Spleen (tissue), 11 donors: Measurements from ENCODE around the gene ABCC2. TPM values are rescaled to one million over a fixed set of nuclear protein-coding genes. Genes with fewer than 3 reads are reported as not detected.

ENCODE experiments used
- DNase-seq: peaks from one replicate; pipeline ENCODE4 v3.0.0-alpha.2; 2020
- H3K27ac ChIP-seq, 8 donors: fragments of 200-600 bp; sonication (generic) in 7 of 8; 1 replicate in 4 of 8; 2 replicates in 4 of 8; pipeline versions ENCODE4 v1.5.0 to v1.8.0; 2016 to 2021; ENCODE audit warnings: inconsistent platforms in 4 of 8, mild to moderate bottlenecking in 4 of 8, moderate library complexity in 1 of 8
- H3K27me3 ChIP-seq, 7 donors: fragments of 200-600 bp; sonication (generic) in 6 of 7; replicated peaks in 1 of 7; 1 replicate in 4 of 7; 2 replicates in 3 of 7; pipeline versions ENCODE4 v1.5.0 to v1.8.0; 2016 to 2021; ENCODE audit warnings: inconsistent platforms in 3 of 7, mild to moderate bottlenecking in 1 of 7
- H3K36me3 ChIP-seq, 6 donors: fragments of 200-600 bp; sonication (generic) in 5 of 6; 1 replicate in 4 of 6; 2 replicates in 2 of 6; pipeline versions ENCODE4 v1.5.0 to v1.8.0; 2016 to 2021; ENCODE audit warnings: inconsistent platforms in 2 of 6
- H3K4me1 ChIP-seq, 6 donors: fragments of 200-600 bp; sonication (generic) in 5 of 6; 1 replicate in 3 of 6; 2 replicates in 3 of 6; pipeline versions ENCODE4 v1.5.0 to v1.8.0; 2016 to 2021; ENCODE audit warnings: inconsistent platforms in 3 of 6
- H3K4me3 ChIP-seq, 8 donors: fragments of 200-600 bp; sonication (generic) in 7 of 8; 1 replicate in 4 of 8; 2 replicates in 4 of 8; pipeline versions ENCODE4 v1.5.0 to v1.8.0; 2016 to 2021; ENCODE audit warnings: inconsistent platforms in 4 of 8, mild to moderate bottlenecking in 4 of 8, moderate library complexity in 2 of 8
- H3K9me3 ChIP-seq, 8 donors: fragments of 200-600 bp; sonication (generic) in 7 of 8; 1 replicate in 4 of 8; 2 replicates in 4 of 8; pipeline versions ENCODE4 v1.5.0 to v1.8.0; 2016 to 2021; ENCODE audit warnings: inconsistent platforms in 4 of 8
- CTCF ChIP-seq, 11 experiments: fragments of 200-600 bp in 7 of 11; fragments of 450-650 bp in 4 of 11; sonication (generic) in 4 of 11; IDR thresholded peaks in 8 of 11; conservative IDR thresholded peaks in 3 of 11; 1 replicate in 7 of 11; 2 replicates in 4 of 11; pipeline versions ENCODE4 v1.4.0 to v1.8.0; 2016 to 2021; ENCODE audit warnings: antibody characterized with exemption in 11 of 11, inconsistent platforms in 4 of 11, mild to moderate bottlenecking in 1 of 11
- POLR2A ChIP-seq, 3 donors: fragments of 450-650 bp; IDR thresholded peaks; one replicate each; pipeline ENCODE4 v1.5.1; 2017; ENCODE audit warnings: antibody characterized with exemption in 3 of 3, mild to moderate bottlenecking in 1 of 3
- POLR2AphosphoS5 ChIP-seq, 3 donors: sonication (generic); formaldehyde crosslinking; IDR thresholded peaks; one replicate each; pipeline ENCODE4 v1.5.1; 2017; ENCODE audit warnings: antibody characterized with exemption in 3 of 3
- WGBS, 5 donors: extraction: QIAGEN DNeasy Blood & Tissue Kit in 3 of 5; methylation state at CpG; one replicate each; pipeline versions ENCODE4 v1.1.5 to v1.1.7; 2013 to 2018; 5-methylcytosine and 5-hydroxymethylcytosine counted together
- intact Hi-C: fragments of 100-400 bp; cut with DNase I; formaldehyde crosslinking; loops from one replicate; pipeline ENCODE4 v1.15.0; 2023; ENCODE audit warnings: low total_unique reads
- polyA plus RNA-seq, 3 donors: library from polyadenylated mRNA; stranded (reverse); fragments of 200-250 nt; gene quantifications; one replicate each; pipeline ENCODE4 v1.2.1, GENCODE V29; 2013
- total RNA-seq, 7 donors: library from RNA; depleted of rRNA in 3 of 7; stranded (reverse); fragments of >200 nt in 3 of 7; fragmentation: NEBNext Ultra II Directional in 4 of 7; extraction: Animal tissue kit (Norgen Biotek cat#: 25700) in 4 of 7; gene quantifications; one replicate each; pipeline versions ENCODE4 v1.1.0 to v1.2.1, GENCODE V29; 2016 to 2021
- donor health status: healthy with polysubstance abuse.
- donor health status: DM: no; HTN: no; CAD: no; lungs with moderate emphysema.
- donor health status: DM: no; HTN: no; CAD: no.
- donor health status: Bipolar disorder and iron deficiency.
- donor health status: healthy.
- donor health status: DM: no; HTN: no; CAD: no.
- donor health status: DM: yes; HTN: yes; CAD: no.

The ABCC2 gene
- total and polyA plus RNA-seq, 10 donors = 1.0 to 4.9 (median 2.7) TPM

- DNase-seq = no peak
- Histone ChIP-seq H3K27ac (peak overlapping the region in 1 of 8 donors; percentile 7), H3K9me3 (no peaks in the 10 kb centered on the region), H3K4me1 (peaks cover 7 to 18% (median 13%) of the 10 kb centered on the region in 6 donors), H3K36me3 (no peaks in the 10 kb centered on the region), H3K4me3 (no peak overlapping the region), H3K27me3 (peaks cover 0 to 7% (median 0%) of the 10 kb centered on the region in 7 donors)
- intact Hi-C loops = no loop called here
- WGBS, 5 donors = 66 to 89% (median 82%) methylated on average over 10 to 11 of the region's 11 CpGs
- TF ChIP-seq CTCF (IDR thresholded peaks at IDR 0.05 in 8 of 11, conservative IDR thresholded peaks at IDR 0.05 in 3 of 11) (no peak), POLR2A (IDR thresholded peaks at IDR 0.05) (no peak), POLR2AphosphoS5 (IDR thresholded peaks at IDR 0.05) (no peak)
Measured at GRCh38 chr10:99850021-99850766, 67.8 kb downstream of the ABCC2 start.

GRCh38 chr10:99850767-99851340, 68.4 kb downstream of the ABCC2 start:
- Histone ChIP-seq H3K9me3 (no peaks in the 10 kb centered on the region), H3K27ac (peak overlapping the region in 1 of 8 donors; percentile 7), H3K27me3 (peaks cover 0 to 7% (median 0%) of the 10 kb centered on the region in 7 donors), H3K4me1 (peaks cover 3 to 13% (median 8%) of the 10 kb centered on the region in 6 donors), H3K4me3 (no peak overlapping the region), H3K36me3 (no peaks in the 10 kb centered on the region)
- intact Hi-C loops = no loop called here
- TF ChIP-seq POLR2A (IDR thresholded peaks at IDR 0.05) (no peak), POLR2AphosphoS5 (IDR thresholded peaks at IDR 0.05) (no peak), CTCF (IDR thresholded peaks at IDR 0.05 in 8 of 11, conservative IDR thresholded peaks at IDR 0.05 in 3 of 11) (no peak)
- WGBS, 5 donors = 39 to 83% (median 62%) methylated on average over 5 of the region's 5 CpGs
- no peak for DNase-seq

DNA sequence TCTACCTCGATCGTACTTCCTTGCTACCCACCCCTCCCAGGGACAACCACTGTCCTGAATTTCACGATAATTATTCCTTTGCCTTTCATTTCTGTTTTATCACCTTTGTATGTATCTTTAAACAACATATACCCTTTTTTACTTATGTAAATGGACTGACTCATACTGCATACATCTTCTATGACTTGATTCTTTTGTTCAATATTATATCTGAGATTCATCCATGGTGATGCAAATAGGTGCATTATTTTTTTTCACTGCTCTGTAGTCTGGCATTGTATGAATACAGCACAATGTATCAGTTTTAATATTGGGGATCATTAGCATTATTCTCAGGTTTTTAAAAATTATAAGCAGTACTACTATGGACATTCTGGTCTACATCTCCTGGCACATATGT, 69.4 kb downstream of the ABCC2 start:
- WGBS, 5 donors = 93 to 98% (median 95%) methylated on average over 3 of the region's 3 CpGs
- H3K4me1 ChIP-seq = peaks cover 0 to 3% (median under 1%) of the 10 kb centered on the region in 6 donors
- TF ChIP-seq POLR2AphosphoS5 (IDR thresholded peaks at IDR 0.05) = no peak
- no peak for TF ChIP-seq POLR2A (IDR thresholded peaks at IDR 0.05)
- TF ChIP-seq CTCF (IDR thresholded peaks at IDR 0.05 in 8 of 11, conservative IDR thresholded peaks at IDR 0.05 in 3 of 11) = no peak
- no peaks in the 10 kb centered on the region for H3K27me3 ChIP-seq
- no peak overlapping the region for H3K4me3 ChIP-seq
- H3K36me3 ChIP-seq = no peaks in the 10 kb centered on the region
- no peaks in the 10 kb centered on the region for H3K9me3 ChIP-seq
- no peak overlapping the region for H3K27ac ChIP-seq
- DNase-seq = no peak
- intact Hi-C loops = no loop called here

GRCh38 chr10:99852481-99853213, 70.2 kb downstream of the ABCC2 start:
- no peak for TF ChIP-seq POLR2AphosphoS5 (IDR thresholded peaks at IDR 0.05)
- TF ChIP-seq POLR2A (IDR thresholded peaks at IDR 0.05) = no peak
- no peak for TF ChIP-seq CTCF (IDR thresholded peaks at IDR 0.05 in 8 of 11, conservative IDR thresholded peaks at IDR 0.05 in 3 of 11)
- H3K9me3 ChIP-seq = no peaks in the 10 kb centered on the region
- no peak overlapping the region for H3K4me3 ChIP-seq
- DNase-seq = no peak
- no peaks in the 10 kb centered on the region for H3K4me1 ChIP-seq
- no peaks in the 10 kb centered on the region for H3K36me3 ChIP-seq
- intact Hi-C loops = no loop called here
- 55 to 93% (median 68%) methylated on average over 3 of the region's 3 CpGs for WGBS, 5 donors
- H3K27ac ChIP-seq = no peak overlapping the region
- H3K27me3 ChIP-seq = no peaks in the 10 kb centered on the region
